WTC11 (cell line): ENCODE measurements around the gene FAM114A2. TPM values are rescaled to one million over a fixed set of nuclear protein-coding genes. Genes with fewer than 3 reads are reported as not detected.

Experiments used
- ATAC-seq: fragments of 200-7000 bp; cut with Tn5 transposase; 2 replicates; pipeline ENCODE4 v1.10.0; 2021; ENCODE audit warnings: mild to moderate bottlenecking, moderate library complexity
- CTCF ChIA-PET: fragments of 300-600 bp; sonication (Branson Sonifier 250); formaldehyde crosslinking; loops from one replicate; lab custom pipeline; 2021; ENCODE audit warnings: antibody characterized with exemption; lab: Charles Lee
- POLR2A ChIA-PET: fragments of 350-600 bp; sonication (Branson Sonifier 250); formaldehyde crosslinking; loops from one replicate; lab custom pipeline; 2021; ENCODE audit warnings: antibody characterized with exemption; lab: Charles Lee
- DNase-seq: peaks from one replicate; pipeline ENCODE4 v3.0.0; 2021; ENCODE audit warnings: low spot score
- H3K27ac Mint-ChIP-seq: 2 replicates; pipeline ENCODE4 v1.8.0; 2021; ENCODE audit warnings: mixed read lengths
- H3K27me3 Mint-ChIP-seq: 2 replicates; pipeline ENCODE4 v1.8.0; 2021; ENCODE audit warnings: low read depth, mild to moderate bottlenecking, moderate library complexity, mixed read lengths
- H3K36me3 Mint-ChIP-seq: 2 replicates; pipeline ENCODE4 v1.8.0; 2021; ENCODE audit warnings: mixed read lengths
- H3K4me1 Mint-ChIP-seq: 2 replicates; pipeline ENCODE4 v1.8.0; 2022; ENCODE audit warnings: mixed read lengths
- H3K4me3 Mint-ChIP-seq: 2 replicates; pipeline ENCODE4 v1.8.0; 2021; ENCODE audit warnings: mild to moderate bottlenecking, moderate library complexity, mixed read lengths
- H3K9me3 Mint-ChIP-seq: 2 replicates; pipeline ENCODE4 v1.8.0; 2021; ENCODE audit warnings: mixed read lengths
- AR ChIP-seq: fragments of 250-450 bp; sonication (Bioruptor Pico); IDR thresholded peaks from 2 replicates; pipeline ENCODE4 v1.9.0; 2021; ENCODE audit warnings: mild to moderate bottlenecking
- EMX1 ChIP-seq: fragments of 250-450 bp; sonication (Bioruptor Pico); IDR thresholded peaks from 2 replicates; pipeline ENCODE4 v1.8.0; 2021; ENCODE audit warnings: mild to moderate bottlenecking
- ETV6 ChIP-seq: sonication (generic); formaldehyde crosslinking; IDR thresholded peaks from 2 replicates; pipeline ENCODE4 v1.8.1; 2022; ENCODE audit warnings: mild to moderate bottlenecking, missing genetic modification reagents
- NFE2L1 ChIP-seq: sonication (generic); formaldehyde crosslinking; IDR thresholded peaks from 2 replicates; pipeline ENCODE4 v1.8.1; 2023; ENCODE audit warnings: missing genetic modification reagents
- PRRX2 ChIP-seq: fragments of 250-450 bp; sonication (Bioruptor Pico); IDR thresholded peaks from 2 replicates; pipeline ENCODE4 v1.8.0; 2021; ENCODE audit warnings: mild to moderate bottlenecking
- SOX15 ChIP-seq: fragments of 250-450 bp; sonication (Bioruptor Pico); IDR thresholded peaks from 2 replicates; pipeline ENCODE4 v1.9.0; 2021; ENCODE audit warnings: mild to moderate bottlenecking
- ZNF263 ChIP-seq: sonication (generic); formaldehyde crosslinking; IDR thresholded peaks from 2 replicates; pipeline ENCODE4 v1.8.1; 2022; ENCODE audit warnings: low read depth, mild to moderate bottlenecking, moderate library complexity, missing genetic modification reagents
- ZNF396 ChIP-seq: fragments of 250-450 bp; sonication (Bioruptor Pico); IDR thresholded peaks from 2 replicates; pipeline ENCODE4 v1.8.0; 2021; ENCODE audit warnings: mild to moderate bottlenecking, moderate library complexity, borderline replicate concordance
- ZNF671 ChIP-seq: fragments of 250-450 bp; sonication (Bioruptor Pico); IDR thresholded peaks from 2 replicates; pipeline ENCODE4 v1.8.0; 2021; ENCODE audit warnings: mild to moderate bottlenecking
- ZSCAN18 ChIP-seq: fragments of 250-450 bp; sonication (Bioruptor Pico); IDR thresholded peaks from 2 replicates; pipeline ENCODE4 v2.1.2; 2022; ENCODE audit warnings: mild to moderate bottlenecking, moderate library complexity
- total RNA-seq: library from RNA; stranded (reverse); gene quantifications from 3 replicates; pipeline ENCODE4 v1.2.3, GENCODE V29; 2021
- TF ChIP-seq, protein P1 (sequence below): sonication (generic); formaldehyde crosslinking; conservative IDR thresholded peaks from 2 replicates; pipeline ENCODE4 v1.8.1; 2022; ENCODE audit warnings: mild to moderate bottlenecking, missing genetic modification reagents
- TF ChIP-seq, protein P2 (sequence below): sonication (generic); formaldehyde crosslinking; IDR thresholded peaks from 2 replicates; pipeline ENCODE4 v1.8.1; 2023; ENCODE audit warnings: mild to moderate bottlenecking, missing genetic modification reagents, borderline replicate concordance
- TF ChIP-seq, protein P3 (sequence below): fragments of 250-450 bp; sonication (Bioruptor Pico); IDR thresholded peaks from 2 replicates; pipeline ENCODE4 v1.9.0; 2021; ENCODE audit warnings: mild to moderate bottlenecking, borderline replicate concordance
- TF ChIP-seq, protein P4 (sequence below): sonication (generic); formaldehyde crosslinking; IDR thresholded peaks from 2 replicates; pipeline ENCODE4 v1.8.1; 2022; ENCODE audit warnings: low read depth, missing genetic modification reagents, borderline replicate concordance

Gene FAM114A2
- total RNA-seq, 1 experiment from 2014 or later = 10.1 TPM

DNA sequence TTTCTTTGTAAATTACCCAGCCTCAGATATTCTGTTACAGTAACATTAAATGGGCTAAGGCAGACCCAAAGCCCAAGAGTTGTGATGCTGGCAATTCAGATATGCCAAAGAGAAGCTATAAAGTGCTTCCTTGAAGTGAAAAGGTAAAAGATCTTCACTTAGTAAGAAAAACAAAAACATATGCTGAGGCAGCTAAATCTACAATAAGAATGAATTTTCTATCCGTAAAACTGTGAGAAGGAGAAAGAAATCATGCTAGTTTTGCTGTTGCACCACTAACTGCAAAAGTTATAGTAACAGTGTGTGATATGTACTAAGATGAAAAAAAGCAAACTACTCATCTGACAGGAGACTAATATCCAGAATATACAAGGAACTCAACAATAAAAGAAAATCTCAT lies 39.9 kb downstream of the FAM114A2 start:
- Mint-ChIP-seq H3K4me3 (no peak overlapping the region), H3K36me3 (peaks cover 3% of the 10 kb centered on the region; the same call in 1 of the 2 replicates), H3K27ac (no peak overlapping the region), H3K27me3 (no peaks in the 10 kb centered on the region), H3K4me1 (peaks cover 7% of the 10 kb centered on the region), H3K9me3 (peaks cover 3% of the 10 kb centered on the region)
- TF ChIP-seq SOX15 (CRISPR knock-in tag) (no peak), ETV6 (no peak), AR (CRISPR knock-in tag) (no peak), PRRX2 (CRISPR knock-in tag) (no peak), ZNF671 (no peak), ZNF263 (no peak), NFE2L1 (CRISPR knock-in tag) (no peak), ZSCAN18 (CRISPR knock-in tag) (no peak), EMX1 (no peak), ZNF396 (CRISPR knock-in tag) (no peak)
- TF ChIP-seq, protein P1, sequence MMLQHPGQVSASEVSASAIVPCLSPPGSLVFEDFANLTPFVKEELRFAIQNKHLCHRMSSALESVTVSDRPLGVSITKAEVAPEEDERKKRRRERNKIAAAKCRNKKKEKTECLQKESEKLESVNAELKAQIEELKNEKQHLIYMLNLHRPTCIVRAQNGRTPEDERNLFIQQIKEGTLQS = no peak
- TF ChIP-seq, protein P2, sequence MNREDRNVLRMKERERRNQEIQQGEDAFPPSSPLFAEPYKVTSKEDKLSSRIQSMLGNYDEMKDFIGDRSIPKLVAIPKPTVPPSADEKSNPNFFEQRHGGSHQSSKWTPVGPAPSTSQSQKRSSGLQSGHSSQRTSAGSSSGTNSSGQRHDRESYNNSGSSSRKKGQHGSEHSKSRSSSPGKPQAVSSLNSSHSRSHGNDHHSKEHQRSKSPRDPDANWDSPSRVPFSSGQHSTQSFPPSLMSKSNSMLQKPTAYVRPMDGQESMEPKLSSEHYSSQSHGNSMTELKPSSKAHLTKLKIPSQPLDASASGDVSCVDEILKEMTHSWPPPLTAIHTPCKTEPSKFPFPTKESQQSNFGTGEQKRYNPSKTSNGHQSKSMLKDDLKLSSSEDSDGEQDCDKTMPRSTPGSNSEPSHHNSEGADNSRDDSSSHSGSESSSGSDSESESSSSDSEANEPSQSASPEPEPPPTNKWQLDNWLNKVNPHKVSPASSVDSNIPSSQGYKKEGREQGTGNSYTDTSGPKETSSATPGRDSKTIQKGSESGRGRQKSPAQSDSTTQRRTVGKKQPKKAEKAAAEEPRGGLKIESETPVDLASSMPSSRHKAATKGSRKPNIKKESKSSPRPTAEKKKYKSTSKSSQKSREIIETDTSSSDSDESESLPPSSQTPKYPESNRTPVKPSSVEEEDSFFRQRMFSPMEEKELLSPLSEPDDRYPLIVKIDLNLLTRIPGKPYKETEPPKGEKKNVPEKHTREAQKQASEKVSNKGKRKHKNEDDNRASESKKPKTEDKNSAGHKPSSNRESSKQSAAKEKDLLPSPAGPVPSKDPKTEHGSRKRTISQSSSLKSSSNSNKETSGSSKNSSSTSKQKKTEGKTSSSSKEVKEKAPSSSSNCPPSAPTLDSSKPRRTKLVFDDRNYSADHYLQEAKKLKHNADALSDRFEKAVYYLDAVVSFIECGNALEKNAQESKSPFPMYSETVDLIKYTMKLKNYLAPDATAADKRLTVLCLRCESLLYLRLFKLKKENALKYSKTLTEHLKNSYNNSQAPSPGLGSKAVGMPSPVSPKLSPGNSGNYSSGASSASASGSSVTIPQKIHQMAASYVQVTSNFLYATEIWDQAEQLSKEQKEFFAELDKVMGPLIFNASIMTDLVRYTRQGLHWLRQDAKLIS (CRISPR knock-in tag) = no peak
- TF ChIP-seq, protein P3, sequence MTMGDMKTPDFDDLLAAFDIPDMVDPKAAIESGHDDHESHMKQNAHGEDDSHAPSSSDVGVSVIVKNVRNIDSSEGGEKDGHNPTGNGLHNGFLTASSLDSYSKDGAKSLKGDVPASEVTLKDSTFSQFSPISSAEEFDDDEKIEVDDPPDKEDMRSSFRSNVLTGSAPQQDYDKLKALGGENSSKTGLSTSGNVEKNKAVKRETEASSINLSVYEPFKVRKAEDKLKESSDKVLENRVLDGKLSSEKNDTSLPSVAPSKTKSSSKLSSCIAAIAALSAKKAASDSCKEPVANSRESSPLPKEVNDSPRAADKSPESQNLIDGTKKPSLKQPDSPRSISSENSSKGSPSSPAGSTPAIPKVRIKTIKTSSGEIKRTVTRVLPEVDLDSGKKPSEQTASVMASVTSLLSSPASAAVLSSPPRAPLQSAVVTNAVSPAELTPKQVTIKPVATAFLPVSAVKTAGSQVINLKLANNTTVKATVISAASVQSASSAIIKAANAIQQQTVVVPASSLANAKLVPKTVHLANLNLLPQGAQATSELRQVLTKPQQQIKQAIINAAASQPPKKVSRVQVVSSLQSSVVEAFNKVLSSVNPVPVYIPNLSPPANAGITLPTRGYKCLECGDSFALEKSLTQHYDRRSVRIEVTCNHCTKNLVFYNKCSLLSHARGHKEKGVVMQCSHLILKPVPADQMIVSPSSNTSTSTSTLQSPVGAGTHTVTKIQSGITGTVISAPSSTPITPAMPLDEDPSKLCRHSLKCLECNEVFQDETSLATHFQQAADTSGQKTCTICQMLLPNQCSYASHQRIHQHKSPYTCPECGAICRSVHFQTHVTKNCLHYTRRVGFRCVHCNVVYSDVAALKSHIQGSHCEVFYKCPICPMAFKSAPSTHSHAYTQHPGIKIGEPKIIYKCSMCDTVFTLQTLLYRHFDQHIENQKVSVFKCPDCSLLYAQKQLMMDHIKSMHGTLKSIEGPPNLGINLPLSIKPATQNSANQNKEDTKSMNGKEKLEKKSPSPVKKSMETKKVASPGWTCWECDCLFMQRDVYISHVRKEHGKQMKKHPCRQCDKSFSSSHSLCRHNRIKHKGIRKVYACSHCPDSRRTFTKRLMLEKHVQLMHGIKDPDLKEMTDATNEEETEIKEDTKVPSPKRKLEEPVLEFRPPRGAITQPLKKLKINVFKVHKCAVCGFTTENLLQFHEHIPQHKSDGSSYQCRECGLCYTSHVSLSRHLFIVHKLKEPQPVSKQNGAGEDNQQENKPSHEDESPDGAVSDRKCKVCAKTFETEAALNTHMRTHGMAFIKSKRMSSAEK (CRISPR knock-in tag) = no peak
- TF ChIP-seq, protein P4, sequence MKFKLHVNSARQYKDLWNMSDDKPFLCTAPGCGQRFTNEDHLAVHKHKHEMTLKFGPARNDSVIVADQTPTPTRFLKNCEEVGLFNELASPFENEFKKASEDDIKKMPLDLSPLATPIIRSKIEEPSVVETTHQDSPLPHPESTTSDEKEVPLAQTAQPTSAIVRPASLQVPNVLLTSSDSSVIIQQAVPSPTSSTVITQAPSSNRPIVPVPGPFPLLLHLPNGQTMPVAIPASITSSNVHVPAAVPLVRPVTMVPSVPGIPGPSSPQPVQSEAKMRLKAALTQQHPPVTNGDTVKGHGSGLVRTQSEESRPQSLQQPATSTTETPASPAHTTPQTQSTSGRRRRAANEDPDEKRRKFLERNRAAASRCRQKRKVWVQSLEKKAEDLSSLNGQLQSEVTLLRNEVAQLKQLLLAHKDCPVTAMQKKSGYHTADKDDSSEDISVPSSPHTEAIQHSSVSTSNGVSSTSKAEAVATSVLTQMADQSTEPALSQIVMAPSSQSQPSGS (CRISPR knock-in tag) = no peak
- ChIA-PET CTCF (no interaction called here), POLR2A (no interaction called here)
- DNase-seq (no peak), ATAC-seq (no peak)
